ENCODE results near the gene PNPT1. TPM values are rescaled to one million over a fixed set of nuclear protein-coding genes. Genes with fewer than 3 reads are reported as not detected.

PNPT1 gene
- total and polyA plus RNA-seq, 12 donors = 7.0 to 35.7 (median 19.7) TPM

GRCh38 chr2:55595536-55595935 is 98.1 kb downstream of the PNPT1 start:
- Histone ChIP-seq H3K4me1 (replicated peaks in 1 of 2) (peaks cover 0 to 21% of the 10 kb centered on the region in 2 donors), H3K9me3 (replicated peaks in 1 of 3) (no peaks in the 10 kb centered on the region), H3K27ac (no peak overlapping the region), H3K27me3 (no peaks in the 10 kb centered on the region), H3K36me3 (replicated peaks in 1 of 2) (peaks cover 0 to 26% of the 10 kb centered on the region in 2 donors), H3K4me3 (no peak overlapping the region)
- no peak for TF ChIP-seq POLR2A (IDR thresholded peaks at IDR 0.05)
- no peak for TF ChIP-seq CTCF (IDR thresholded peaks at IDR 0.05)
- no peak for DNase-seq
- intact Hi-C loops (cut with DNase I) = no loop called here

GRCh38 chr2:55592130-55592529 is 101.5 kb downstream of the PNPT1 start:
- no peak for DNase-seq
- Histone ChIP-seq H3K4me1 (replicated peaks in 1 of 2) (peaks cover 0 to 17% of the 10 kb centered on the region in 2 donors), H3K27me3 (no peaks in the 10 kb centered on the region), H3K9me3 (replicated peaks in 1 of 3) (no peaks in the 10 kb centered on the region), H3K27ac (no peak overlapping the region), H3K4me3 (no peak overlapping the region), H3K36me3 (replicated peaks in 1 of 2) (peaks cover 0 to 21% of the 10 kb centered on the region in 2 donors)
- TF ChIP-seq POLR2A (IDR thresholded peaks at IDR 0.05) (no peak), CTCF (IDR thresholded peaks at IDR 0.05) (no peak)
- intact Hi-C loops (cut with DNase I) = no loop called here
- WGBS, 4 donors = 10 to 38% (median 22%) methylated on average over 1 of the region's 1 CpG

- intact Hi-C loops (cut with DNase I) = no loop called here
- H3K36me3 ChIP-seq (replicated peaks in 1 of 2) = peaks cover 0 to 21% of the 10 kb centered on the region in 2 donors
- WGBS, 4 donors = 60 to 72% (median 66%) methylated on average over 7 of the region's 7 CpGs
- peaks cover 0 to 20% of the 10 kb centered on the region in 2 donors for H3K4me1 ChIP-seq (replicated peaks in 1 of 2)
- TF ChIP-seq POLR2A (IDR thresholded peaks at IDR 0.05) (no peak), CTCF (IDR thresholded peaks at IDR 0.05) (no peak)
- no peak overlapping the region for H3K4me3 ChIP-seq
- no peak overlapping the region for H3K27ac ChIP-seq
- DNase-seq = no peak
- H3K9me3 ChIP-seq (replicated peaks in 1 of 3) = no peaks in the 10 kb centered on the region
- H3K27me3 ChIP-seq = no peaks in the 10 kb centered on the region
Measured at GRCh38 chr2:55590810-55591440, 102.7 kb downstream of the PNPT1 start.

GRCh38 chr2:55585451-55586080 is 108.1 kb downstream of the PNPT1 start:
- TF ChIP-seq CTCF (IDR thresholded peaks at IDR 0.05) (no peak), POLR2A (IDR thresholded peaks at IDR 0.05) (no peak)
- Histone ChIP-seq H3K9me3 (replicated peaks in 1 of 3) (no peaks in the 10 kb centered on the region), H3K27ac (no peak overlapping the region), H3K4me3 (no peak overlapping the region), H3K36me3 (replicated peaks in 1 of 2) (peaks cover 0 to 28% of the 10 kb centered on the region in 2 donors), H3K4me1 (replicated peaks in 1 of 2) (peaks cover 5 to 32% of the 10 kb centered on the region in 2 donors), H3K27me3 (no peaks in the 10 kb centered on the region)
- DNase-seq = no peak
- 51 to 68% (median 59%) methylated on average over 2 of the region's 2 CpGs for WGBS, 4 donors
- intact Hi-C loops (cut with DNase I) = no loop called here

Other genes with a start within 250 kb of the PNPT1 start
- gene CFAP36, start 174.1 kb downstream of the PNPT1 start, total RNA-seq = 10 to 100 TPM; 16.0 to 45.2 (median 32.2) TPM
- 10 to 100 TPM; 66.3 to 88.8 (median 83.0) TPM for gene CFAP36, start 174.1 kb downstream of the PNPT1 start, polyA plus RNA-seq
- 10 to 100 TPM; 47.3 to 89.2 (median 70.0) TPM for gene PPP4R3B, start 76.2 kb downstream of the PNPT1 start, total RNA-seq
- 10 to 100 TPM; 22.8 to 75.8 (median 22.9) TPM for gene PPP4R3B, start 76.2 kb downstream of the PNPT1 start, polyA plus RNA-seq
- 100 to 1,000 TPM in 6 of 9 donors, 10 to 100 TPM in 2, 1 to 10 TPM in 1; 3.9 to 430 (median 214) TPM for gene EFEMP1, start 229.9 kb upstream of the PNPT1 start, total RNA-seq
- gene EFEMP1, start 229.9 kb upstream of the PNPT1 start, polyA plus RNA-seq = 100 to 1,000 TPM in 1 of 3 donors, 10 to 100 TPM in 2; 44.8 to 130 (median 63.9) TPM

Measured in adrenal gland (tissue), 12 donors.